Measurements from ENCODE around the gene IGF1R.

Gene IGF1R

DNA sequence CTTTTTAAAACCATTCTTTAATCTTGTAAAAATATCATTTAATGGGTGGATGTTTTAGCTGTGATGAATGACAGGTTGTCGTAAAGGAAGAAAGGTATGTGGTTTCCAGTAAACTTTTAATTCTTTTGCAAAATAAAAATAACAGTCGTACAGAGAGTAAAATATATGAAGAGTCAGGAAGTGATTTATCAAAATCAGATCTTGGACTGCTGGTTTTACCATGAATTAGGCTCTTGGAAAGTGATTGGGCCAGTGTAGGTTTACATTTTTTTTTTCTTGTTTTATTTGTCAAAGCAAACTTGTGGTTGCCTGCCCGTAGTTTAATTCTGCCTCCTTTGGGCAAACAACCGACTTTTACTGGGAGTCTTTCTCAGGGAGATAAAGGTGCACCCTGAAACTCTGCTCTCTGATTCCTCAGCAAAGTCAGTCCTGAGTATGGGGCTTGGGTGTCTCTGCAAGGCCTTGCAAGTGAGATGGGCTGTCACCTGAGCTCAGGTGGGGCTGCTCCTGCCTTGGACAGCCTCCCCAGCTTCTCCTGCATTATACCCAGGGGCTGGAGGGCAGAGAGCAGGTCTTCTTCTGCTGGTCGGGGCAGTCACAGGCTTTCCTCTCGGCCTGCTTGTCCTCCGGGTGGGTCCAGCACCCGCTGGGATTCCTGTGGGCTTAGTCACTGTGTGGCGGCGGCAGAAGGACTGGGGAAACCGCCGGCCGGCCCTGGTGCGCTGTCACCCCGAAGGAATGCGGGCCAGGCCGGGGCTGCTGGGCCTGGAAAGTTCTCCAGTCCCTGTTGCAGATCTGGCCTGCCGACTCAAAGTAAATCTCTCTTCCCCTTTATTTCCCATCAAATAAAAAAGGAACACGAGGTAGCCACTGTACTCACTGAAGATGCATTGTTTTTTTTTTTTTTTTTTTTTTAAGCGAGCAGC lies 79.0 kb downstream of the IGF1R start:
- peak; percentile 5 for DNase-seq (ENCODE audit: low spot score)

DNA sequence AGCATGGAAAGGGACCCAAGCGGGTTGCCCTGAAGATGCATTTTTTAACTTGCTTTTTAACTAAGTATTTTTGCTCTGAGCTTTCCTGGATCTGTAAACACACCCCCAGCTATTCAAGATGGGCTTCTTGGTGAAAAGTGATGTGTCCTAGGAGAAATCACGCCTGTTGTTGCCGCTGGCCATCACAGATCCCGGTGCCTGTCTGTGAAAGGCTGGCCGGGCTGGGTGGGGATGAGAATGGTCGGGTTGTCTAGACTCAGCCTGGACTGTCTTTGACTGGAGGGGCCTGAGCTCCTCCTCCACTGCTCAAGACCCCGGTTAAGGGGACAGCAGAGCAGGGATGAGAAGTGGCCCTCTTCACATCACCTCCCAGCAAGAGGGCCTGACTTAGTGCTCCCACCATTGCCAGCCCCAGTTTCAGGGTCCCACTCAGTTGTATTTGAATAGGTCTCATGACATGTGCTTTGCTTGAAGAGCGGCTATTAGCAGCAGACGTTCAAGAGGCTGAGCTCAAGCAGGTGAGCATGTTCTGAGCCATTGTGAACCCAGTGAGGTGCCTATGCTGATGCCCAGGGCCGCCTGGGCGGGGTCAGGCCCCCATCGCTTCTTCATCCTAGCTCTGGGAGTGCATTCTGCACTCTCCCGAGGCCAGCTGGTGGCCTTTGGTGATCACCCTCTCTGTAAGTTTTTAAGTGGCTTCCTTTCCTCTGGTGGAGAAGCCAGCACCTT lies 79.9 kb downstream of the IGF1R start:
- DNase-seq (ENCODE audit: low spot score) = no peak

DNA sequence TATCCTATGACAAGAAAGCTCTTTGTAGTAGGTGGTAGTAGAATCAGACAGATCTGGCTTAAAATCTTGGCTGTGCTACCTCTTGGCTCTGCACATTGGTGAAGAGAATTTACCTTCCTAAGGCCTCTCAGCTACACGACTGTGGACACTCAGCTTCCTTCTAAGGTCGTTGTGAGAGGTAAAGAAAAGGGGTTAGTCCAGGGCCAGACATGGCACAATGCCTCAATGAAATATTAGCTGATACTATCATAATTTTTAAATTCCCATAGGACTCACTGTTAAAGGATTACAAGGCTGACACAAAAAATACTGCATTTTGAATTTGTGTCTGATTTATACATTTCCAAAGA lies 80.4 kb downstream of the IGF1R start:
- no peak for DNase-seq (ENCODE audit: low spot score)

DNA sequence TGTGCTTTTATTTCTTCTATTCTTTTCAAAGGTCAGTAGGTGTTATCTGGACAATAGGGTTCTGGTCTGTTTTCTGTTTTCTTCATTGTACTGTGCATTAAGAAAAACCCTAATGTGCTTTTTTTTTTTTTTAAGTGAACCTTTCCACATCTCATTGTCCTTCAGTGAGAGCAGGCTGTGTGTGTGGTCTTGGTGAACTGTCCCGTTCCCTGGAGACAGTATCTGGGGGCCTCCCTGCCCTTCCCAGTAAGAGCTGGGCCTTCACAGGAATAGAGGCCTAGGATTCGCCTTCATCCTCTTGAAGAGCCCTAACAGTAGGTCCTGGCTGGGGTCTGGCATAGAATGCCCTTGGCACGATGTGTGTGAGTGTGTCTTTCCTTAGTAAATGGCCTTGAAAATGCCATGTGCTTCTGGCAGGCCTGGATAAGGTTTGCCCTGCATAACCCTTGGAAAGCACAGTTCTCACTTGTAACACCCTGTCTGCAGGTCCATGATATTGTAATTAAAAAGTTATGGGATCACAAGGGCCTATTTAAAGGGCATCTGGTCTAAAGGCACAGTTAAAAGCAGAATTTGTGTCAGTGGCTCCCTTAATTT lies 81.2 kb downstream of the IGF1R start:
- DNase-seq (ENCODE audit: low spot score) = no peak

DNA sequence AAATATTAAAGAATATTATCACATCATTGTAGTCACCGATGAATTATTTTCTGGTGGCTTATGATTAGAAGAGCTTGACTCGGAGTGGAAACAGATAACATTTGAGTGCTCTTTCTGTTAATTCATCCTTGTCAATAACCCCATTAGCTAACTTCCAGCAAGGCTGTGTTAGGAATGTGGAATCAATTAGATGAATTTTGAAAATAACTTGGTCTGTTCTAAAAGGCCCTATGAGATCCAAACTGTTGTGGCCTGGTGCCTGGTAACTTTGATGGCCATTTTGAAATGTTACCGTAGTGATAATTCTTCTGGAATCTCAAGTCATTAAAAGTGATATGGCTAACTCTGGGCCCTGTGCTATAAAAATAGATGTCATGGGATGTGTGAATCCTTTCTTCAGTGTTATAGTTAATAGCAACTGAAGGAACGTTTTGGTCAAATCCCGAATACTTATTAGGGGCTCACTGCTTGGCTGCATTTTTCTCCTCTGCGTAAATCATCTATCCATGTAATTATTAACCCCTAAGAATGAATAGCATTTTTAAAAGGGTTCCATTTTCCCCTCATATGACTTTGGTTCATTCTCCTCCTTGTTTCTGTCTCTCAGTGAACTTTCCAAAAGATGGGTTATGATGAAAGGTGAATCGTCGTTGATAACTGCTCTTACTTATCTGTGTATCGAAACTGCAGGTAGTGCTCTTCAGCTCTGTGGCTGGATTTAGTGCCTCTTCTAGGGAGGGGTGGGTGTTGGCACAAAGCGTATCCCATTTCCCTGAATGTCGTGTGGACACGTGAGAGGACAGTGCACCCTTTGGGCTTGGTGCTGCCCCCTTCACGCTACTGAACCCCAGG lies 82.7 kb downstream of the IGF1R start:
- DNase-seq (ENCODE audit: low spot score) = no peak

DNA sequence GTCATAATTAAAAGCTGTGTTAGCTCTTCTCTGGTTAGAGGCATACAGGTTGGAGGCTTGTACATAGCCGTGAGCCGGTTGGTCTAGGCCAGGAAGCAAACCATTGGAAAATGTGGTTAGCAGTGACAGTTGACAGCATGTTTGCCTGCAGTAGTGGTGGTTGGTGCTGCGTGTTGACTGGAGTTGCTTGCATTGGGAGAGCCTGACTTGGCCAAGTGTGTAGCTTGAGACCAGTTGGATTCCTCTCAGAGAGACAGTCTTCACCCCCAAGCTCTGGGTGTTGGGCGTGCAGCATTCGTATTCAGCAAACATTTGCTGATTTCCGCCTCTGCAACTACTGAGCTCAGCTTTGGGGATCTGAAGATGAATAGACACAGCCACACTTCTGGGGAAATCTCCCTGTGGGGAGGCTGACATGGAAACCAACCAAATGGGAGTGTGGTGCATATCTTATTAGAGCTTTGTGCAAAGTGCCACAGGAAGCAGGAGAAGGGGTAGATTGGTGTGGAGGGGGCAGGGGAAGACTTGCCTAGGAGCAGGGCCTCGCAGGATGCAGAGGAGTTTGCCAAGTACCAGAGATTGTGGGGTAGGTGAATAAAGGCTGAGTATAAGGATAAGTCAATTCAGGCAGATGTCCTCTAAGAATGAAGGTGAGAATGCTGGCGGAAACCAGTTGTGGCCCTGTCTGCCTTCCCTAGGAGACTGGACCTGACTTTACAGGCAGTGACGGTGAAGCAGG lies 83.5 kb downstream of the IGF1R start:
- no peak for DNase-seq (ENCODE audit: low spot score)

DNA sequence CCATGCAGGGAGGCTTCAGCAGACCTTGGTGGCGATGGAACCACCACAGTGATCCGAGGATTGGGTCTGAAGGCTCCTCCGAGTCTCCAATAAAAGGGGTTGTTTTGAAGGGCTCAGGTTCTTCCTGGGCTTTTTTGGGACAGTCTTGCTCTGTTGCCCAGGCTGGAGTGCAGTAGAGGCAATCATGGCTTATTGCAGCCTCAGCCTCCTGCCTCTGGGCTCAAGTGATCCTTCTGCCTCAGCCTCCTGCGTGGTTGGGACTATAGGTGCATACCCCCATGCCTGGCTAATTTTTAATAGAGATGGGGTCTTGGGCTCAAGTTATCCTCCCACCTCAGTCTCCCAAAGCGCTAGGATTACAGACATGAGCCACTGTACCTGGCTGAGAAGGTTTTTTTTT lies 84.8 kb downstream of the IGF1R start:
- no peak for DNase-seq (ENCODE audit: low spot score)

DNA sequence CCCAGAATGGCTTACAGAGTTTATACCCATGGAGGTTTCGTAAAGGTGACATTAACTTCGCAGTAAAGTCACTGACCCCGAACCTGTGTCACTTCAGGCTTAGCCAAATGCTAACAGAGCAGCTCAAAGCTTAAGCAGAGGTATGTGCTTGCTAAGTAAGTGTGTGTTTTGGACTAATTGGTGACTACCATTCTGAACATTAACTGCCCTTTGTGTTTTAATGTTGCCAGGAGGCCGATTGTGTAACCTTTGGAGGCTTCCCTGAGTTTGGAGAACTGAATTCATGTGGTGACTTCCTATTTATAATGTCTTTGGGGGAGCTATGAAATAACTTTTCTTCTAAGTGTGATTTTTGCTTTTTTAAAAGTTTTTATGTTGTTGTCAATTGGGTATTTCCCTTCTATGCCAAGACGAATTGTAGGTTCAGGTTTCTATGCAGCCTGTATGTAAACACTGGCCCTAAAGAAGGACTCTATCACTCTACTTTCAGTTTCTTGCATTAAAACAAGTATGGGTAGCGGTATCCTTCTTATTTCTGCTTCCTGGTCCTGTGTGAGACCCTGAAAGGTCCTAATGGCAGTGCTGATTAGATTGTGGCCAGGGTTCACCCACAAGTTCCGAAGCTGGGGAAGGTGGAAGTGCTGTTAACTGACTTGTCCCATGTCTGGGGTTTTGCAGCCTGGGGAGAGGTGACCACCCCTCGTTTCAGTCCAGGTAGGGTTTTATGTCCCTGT lies 86.3 kb downstream of the IGF1R start:
- DNase-seq (ENCODE audit: low spot score) = no peak

DNA sequence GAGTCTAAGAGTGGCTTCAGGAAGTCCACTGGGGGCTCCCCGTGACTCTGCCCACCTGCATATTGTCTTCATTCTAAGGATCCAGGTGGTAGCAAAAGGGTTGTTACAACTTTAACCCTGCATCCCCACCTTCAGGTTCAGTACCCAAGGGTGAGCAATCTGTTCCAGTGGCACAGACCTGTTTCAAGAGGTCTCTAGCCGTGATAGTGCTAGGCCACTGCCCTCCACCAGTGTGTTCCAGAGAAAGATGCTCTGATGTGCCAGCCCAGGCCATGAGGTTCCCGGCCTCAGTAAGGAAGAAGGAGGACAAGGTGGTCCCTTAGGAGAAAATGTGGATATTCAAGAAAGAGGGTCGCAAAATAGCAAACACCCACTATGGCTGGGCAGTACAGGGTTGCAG lies 87.0 kb downstream of the IGF1R start:
- no peak for DNase-seq (ENCODE audit: low spot score)

DNA sequence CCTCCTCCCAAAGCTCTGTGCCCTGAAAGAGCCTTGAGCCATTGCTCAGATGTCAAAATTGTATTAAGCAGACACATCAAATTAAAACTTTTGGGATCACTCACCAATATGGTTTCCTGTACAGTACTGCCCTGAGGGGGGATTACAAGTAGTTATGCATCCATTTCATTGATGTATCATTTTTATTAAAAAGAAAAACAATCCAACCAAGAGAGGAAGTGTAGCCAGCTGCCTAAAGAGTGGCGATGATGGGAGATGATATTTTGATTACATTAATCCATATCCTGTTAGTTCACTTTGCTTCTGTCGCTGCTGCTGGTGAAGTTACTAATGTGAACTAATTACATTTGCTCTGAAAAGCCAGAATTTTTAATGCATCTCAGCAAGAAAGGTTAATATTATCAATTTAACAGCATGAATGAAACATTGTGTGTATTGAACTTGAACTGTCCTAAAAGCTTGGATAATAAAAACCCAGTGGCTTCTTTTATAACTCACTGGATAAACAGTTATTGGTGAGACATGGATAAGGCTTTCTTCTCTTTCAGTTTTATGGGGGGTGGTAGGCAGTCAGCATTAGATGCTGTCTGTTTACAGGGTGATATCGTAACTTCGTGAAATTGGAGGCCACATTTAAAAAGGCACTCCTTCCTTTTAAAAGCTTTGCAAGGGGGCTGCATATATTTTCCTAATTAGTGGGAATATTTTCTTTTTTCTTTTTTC lies 87.7 kb downstream of the IGF1R start:
- DNase-seq (ENCODE audit: low spot score) = no peak

DNA sequence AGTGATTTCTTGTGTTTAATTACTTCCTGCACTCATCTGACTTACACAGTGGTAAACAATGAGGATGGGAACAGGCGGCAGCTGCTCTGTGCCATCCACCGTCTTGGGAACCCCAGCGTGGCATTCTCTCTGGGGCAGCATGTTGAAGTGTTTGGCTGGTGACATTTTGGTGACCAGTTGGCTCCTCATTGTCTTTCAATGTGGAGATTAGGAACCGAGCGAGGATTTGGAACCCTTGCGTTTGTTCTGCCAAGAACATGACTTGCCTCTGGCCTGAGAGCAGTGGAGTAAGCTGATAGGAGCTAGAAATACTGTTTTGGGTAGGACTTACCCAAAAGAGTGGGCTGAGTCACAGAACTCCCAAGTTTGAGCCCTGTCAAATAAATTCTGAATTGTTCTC lies 88.8 kb downstream of the IGF1R start:
- DNase-seq (ENCODE audit: low spot score) = no peak

DNA sequence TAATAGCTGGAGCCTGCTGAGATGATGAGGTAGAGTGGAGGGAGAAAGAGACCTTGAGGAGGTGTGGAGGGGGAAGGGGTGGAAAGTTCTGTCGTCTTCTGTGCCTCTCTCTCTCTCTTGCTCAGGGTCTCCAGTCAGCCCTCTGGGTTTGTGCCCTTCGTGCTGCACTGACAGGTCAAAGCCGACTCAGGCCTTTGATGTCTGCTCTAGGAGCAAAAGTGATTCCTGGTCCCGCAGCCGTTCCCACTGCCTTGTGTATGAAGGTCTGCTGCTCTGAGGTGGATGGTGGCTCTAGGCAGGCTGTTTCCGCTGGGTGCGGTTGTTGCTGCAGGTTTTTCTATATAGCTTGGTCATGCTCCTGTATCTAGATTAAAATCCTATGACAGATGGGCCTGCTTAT lies 89.4 kb downstream of the IGF1R start:
- no peak for DNase-seq (ENCODE audit: low spot score)

DNA sequence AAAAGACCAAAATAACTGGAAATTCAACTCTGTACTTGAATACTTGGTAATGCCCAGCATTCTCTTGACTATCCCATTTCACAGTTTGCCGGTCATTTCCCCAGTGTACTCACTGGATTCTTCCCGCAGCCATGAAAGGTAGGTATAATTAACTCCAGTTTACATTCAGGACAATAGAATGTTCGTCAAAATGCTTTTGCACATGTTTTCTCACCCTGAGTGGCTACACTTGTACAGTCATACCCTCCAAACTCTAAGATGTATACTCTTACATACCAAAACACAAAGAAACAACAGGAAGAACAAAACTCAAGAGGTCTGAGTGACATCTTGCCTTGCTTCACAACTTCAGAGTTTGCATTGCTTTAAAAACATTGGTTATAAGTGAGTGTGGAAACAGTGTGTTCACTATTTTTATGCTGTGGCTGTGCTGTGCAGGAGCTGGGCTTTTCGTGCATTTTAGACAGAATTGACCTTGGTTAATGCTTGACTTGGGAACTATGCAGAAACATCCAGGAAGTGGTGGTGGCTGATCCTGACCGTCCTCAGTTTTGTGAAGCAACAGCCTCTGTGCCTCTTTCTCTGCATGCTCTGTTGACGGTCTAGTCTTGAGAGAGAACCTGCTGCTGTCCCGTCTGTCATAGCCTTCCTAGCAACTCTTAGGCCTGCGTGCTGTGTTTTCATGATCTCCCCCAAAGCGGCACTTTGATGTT lies 90.5 kb downstream of the IGF1R start:
- no peak for DNase-seq (ENCODE audit: low spot score)

DNA sequence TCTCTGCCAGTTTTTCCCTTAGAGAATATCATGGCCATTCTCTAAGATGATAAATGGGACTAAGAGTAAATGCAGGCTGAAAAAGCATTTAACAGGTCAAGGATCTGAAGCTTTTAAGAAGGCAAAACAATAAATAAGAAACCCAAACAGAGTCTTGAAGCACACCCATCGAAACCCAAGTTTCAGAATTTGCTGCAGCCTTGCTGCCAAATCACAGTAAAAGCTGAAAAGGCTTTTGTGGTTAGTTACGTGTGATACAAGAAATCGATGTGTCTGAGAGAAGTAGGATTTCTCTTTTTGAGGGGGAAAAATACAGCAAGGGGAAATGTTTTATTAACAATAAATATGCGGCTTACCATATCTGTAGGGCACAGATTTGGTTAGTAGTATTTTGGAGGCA lies 92.0 kb downstream of the IGF1R start:
- DNase-seq (ENCODE audit: low spot score) = no peak

DNA sequence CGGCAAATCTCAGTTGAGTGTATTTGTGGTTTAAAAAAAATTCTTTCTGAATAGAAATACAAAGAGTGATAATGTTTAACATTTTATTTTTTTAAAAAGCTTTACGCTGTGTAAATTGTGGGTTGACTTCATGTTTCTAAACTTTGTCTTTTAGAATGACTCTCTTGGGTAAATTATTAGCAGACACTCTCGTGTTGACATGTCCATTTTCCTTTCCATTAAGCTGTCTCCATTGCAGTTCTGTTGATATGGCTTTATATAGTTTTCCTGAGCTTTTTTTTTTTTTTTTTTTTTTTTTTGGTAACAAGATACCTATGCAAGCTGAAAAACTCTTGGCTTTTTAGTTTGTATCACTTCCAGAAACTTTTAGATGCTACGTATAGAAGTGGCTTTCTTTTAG lies 92.6 kb downstream of the IGF1R start:
- DNase-seq (ENCODE audit: low spot score) = no peak

DNA sequence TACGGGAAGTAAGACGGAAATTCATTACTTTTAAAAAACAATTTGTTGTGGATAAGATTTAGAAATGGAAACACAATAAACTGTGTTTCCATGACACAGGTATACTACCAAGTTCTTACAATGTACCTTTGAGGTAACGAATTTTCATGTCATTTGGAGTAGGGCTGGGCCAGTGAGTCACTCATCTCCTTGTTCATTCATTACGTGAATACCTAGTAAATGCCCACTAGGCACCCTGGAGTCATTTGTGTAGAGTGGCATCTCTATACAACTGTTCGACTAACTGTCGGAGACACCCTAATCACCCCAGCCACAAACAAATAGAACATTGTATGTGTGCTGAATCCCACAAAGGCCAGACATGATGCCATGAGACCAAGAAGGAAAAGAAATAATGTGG lies 94.8 kb downstream of the IGF1R start:
- DNase-seq (ENCODE audit: low spot score) = no peak

DNA sequence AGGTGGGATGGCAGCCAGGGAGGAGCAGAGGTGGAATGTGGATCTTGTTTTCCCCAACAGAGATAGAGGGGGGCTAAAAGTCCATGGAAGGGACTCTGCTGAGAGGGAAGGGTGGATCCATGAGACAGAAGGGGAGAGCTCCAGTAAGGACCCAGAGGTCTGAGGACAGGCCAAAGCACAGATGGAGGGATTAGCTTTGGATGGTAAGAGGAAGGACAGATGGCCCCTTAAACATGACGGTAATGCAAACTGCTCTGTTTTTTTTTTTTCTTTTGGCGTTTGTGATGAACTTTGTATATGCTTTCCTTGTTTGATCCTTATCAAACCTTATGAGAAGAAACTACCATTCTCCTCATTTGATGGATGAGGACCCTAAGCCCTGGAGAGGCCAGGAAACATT lies 96.2 kb downstream of the IGF1R start:
- DNase-seq (ENCODE audit: low spot score) = no peak

DNA sequence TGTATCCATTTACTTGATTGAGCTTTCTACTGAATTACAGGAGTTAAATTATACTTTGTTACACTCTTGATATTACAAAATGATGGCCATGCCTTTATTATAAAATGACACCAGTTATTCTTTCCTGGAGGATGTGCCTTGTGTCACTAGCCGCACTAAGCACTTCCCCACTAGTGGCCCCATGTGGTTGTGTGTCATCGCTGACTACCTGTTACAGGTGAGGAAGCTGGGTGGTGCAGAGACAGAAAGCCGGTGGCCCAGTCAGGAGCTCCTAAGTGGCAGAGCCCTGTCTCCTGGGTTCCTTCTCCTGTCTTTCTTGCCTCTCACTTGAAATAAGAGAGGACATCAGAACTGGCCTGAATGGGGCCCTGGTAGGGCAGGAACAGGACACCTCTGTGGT lies 96.8 kb downstream of the IGF1R start:
- DNase-seq (ENCODE audit: low spot score) = no peak

DNA sequence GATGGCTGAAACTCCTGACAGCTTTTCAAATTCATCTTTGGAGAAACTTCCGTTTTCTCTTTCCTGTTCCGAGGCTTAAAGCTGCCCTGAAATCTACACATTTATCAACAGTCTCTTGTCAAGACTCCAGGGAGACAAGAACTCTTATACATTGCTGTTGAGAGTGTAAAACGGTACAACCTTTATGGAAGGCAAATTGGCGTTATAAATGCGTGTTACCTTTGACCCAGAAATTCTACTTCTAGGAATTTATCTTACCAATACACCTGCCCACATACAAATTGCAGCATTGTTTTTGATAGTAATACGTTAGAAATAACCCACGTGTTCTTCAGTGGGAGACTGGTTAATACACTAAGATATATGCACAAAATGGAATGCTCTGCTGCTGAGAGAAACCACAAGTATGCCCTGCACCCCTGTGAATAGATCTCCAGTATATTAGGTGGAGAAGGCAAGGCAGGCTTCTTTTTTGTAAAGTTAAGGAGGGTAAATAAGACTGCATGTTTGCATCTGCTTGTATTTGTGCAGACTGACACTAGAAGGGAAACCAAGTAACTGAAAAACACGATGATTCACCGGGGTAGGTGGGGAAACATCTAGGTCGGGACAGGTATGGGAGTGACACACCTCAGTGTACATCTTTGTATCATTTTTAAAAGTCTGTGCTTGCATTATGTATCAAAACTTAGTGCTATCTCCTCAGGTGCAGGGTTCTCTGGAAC lies 97.5 kb downstream of the IGF1R start:
- no peak for DNase-seq (ENCODE audit: low spot score)

Measured in germinal center (tissue), 1 donor.